ENCODE measurements around the gene LCORL.

DNA sequence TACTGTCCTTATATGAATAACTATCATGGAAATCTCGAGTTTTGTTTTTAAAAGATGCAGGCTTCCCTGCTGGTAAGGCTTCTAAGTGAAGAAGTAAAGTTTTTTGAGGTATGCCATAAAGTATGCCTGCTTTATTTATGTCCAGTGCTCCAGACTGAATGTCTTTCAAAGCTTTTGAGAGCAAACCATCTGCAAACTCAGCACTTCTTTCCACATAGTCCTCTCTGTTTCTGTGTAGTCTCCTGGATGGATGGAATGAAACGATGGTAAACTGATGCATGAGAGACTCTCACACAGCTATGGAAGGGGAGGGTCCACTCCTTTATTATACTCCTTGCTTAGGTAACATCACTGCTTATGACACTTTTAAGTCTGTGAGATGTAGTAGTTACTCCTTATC is 137.0 kb downstream of the LCORL start:
- TF ChIP-seq POLR2A (IDR thresholded peaks at IDR 0.05) = no peak
- no peak for TF ChIP-seq POLR2AphosphoS5 (IDR thresholded peaks at IDR 0.05)
- TF ChIP-seq, protein P1, sequence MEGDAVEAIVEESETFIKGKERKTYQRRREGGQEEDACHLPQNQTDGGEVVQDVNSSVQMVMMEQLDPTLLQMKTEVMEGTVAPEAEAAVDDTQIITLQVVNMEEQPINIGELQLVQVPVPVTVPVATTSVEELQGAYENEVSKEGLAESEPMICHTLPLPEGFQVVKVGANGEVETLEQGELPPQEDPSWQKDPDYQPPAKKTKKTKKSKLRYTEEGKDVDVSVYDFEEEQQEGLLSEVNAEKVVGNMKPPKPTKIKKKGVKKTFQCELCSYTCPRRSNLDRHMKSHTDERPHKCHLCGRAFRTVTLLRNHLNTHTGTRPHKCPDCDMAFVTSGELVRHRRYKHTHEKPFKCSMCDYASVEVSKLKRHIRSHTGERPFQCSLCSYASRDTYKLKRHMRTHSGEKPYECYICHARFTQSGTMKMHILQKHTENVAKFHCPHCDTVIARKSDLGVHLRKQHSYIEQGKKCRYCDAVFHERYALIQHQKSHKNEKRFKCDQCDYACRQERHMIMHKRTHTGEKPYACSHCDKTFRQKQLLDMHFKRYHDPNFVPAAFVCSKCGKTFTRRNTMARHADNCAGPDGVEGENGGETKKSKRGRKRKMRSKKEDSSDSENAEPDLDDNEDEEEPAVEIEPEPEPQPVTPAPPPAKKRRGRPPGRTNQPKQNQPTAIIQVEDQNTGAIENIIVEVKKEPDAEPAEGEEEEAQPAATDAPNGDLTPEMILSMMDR (IDR thresholded peaks at IDR 0.05) = no peak

Measured in breast epithelium (tissue), 3 donors.